ENCODE results near the gene CCDC152. TPM values are rescaled to one million over a fixed set of nuclear protein-coding genes. Genes with fewer than 3 reads are reported as not detected.

CCDC152 gene
- total RNA-seq, 1 experiment from 2014 or later = not detected

GRCh38 chr5:42806004-42806700 is 49.5 kb downstream of the CCDC152 start:
- no peak overlapping the region for H3K4me3 ChIP-seq (ENCODE audit: low read depth, low read length)
- no peaks in the 10 kb centered on the region for H3K9me3 ChIP-seq
- DNase-seq = no peak
- ChIA-PET CTCF (no interaction called here), POLR2A (no interaction called here)
- H3K36me3 Mint-ChIP-seq (ENCODE audit: insufficient read depth, unreplicated experiment) = peaks cover 24% of the 10 kb centered on the region
- H3K27ac Mint-ChIP-seq (ENCODE audit: unreplicated experiment) = no peak overlapping the region
- H3K36me3 ChIP-seq (ENCODE audit: control insufficient read depth, insufficient read depth, low read length) = 0 out of 2 replicates have a peak, but pooled peaks cover 2% of the 10 kb centered on the region
- H3K27me3 ChIP-seq (replicated peaks; ENCODE audit: control insufficient read depth, insufficient read depth, low read length) = no peaks in the 10 kb centered on the region
- no peaks in the 10 kb centered on the region for H3K9me3 Mint-ChIP-seq (ENCODE audit: unreplicated experiment)
- TF ChIP-seq, protein P1, sequence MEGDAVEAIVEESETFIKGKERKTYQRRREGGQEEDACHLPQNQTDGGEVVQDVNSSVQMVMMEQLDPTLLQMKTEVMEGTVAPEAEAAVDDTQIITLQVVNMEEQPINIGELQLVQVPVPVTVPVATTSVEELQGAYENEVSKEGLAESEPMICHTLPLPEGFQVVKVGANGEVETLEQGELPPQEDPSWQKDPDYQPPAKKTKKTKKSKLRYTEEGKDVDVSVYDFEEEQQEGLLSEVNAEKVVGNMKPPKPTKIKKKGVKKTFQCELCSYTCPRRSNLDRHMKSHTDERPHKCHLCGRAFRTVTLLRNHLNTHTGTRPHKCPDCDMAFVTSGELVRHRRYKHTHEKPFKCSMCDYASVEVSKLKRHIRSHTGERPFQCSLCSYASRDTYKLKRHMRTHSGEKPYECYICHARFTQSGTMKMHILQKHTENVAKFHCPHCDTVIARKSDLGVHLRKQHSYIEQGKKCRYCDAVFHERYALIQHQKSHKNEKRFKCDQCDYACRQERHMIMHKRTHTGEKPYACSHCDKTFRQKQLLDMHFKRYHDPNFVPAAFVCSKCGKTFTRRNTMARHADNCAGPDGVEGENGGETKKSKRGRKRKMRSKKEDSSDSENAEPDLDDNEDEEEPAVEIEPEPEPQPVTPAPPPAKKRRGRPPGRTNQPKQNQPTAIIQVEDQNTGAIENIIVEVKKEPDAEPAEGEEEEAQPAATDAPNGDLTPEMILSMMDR (IDR thresholded peaks at IDR 0.05; ENCODE audit: insufficient read depth in 1 of 2, low read depth in 1 of 2, low read length in 1 of 2, severe bottlenecking in 1 of 2, unreplicated experiment in 1 of 2) = no peak
- no peak overlapping the region for H3K4me3 Mint-ChIP-seq (ENCODE audit: unreplicated experiment)
- H3K4me1 ChIP-seq = peaks cover 9% of the 10 kb centered on the region
- intact Hi-C loops (cut with micrococcal nuclease; ENCODE audit: unreplicated experiment) = no loop called here
- H3K27me3 Mint-ChIP-seq (ENCODE audit: insufficient read depth, unreplicated experiment) = no peaks in the 10 kb centered on the region
- peaks cover 14% of the 10 kb centered on the region for H3K4me1 Mint-ChIP-seq (ENCODE audit: low read depth, unreplicated experiment)
- no TSS peak for BruUV-seq (replicated peaks)

DNA sequence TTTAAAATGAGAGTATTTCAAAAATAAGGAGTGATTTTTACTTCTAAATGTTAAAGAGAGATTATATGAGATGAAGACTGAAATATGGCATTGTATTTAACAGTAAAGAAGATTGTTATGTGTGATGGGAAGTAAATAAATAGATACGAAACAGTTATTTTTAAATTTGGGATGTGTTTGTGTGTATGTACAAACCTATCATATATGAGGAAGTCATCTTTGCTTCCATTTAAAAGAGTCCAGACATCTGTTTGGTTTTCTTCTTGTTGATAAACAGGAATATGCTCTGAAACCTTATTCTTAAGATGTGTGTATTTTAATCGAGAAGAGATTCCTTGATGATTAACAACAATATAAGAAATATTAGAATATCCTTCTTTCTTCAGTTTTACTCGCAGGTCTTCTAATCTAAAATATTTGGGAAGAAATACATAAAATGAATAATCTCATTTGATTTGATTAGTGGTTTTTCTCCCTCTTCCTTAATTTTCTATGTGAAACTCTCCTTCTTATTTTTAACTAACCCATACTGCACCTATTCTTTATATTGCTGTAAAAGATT is 50.2 kb downstream of the CCDC152 start:
- ChIA-PET CTCF (no interaction called here), POLR2A (no interaction called here)
- Mint-ChIP-seq H3K27me3 (ENCODE audit: insufficient read depth, unreplicated experiment) (no peaks in the 10 kb centered on the region), H3K4me1 (ENCODE audit: low read depth, unreplicated experiment) (peaks cover 20% of the 10 kb centered on the region), H3K27ac (ENCODE audit: unreplicated experiment) (no peak overlapping the region), H3K4me3 (ENCODE audit: unreplicated experiment) (no peak overlapping the region), H3K9me3 (ENCODE audit: unreplicated experiment) (no peaks in the 10 kb centered on the region), H3K36me3 (ENCODE audit: insufficient read depth, unreplicated experiment) (peaks cover 25% of the 10 kb centered on the region)
- H3K36me3 ChIP-seq (ENCODE audit: control insufficient read depth, insufficient read depth, low read length) = 0 out of 2 replicates have a peak, but pooled peaks cover 2% of the 10 kb centered on the region
- no peaks in the 10 kb centered on the region for H3K27me3 ChIP-seq (replicated peaks; ENCODE audit: control insufficient read depth, insufficient read depth, low read length)
- H3K9me3 ChIP-seq = no peaks in the 10 kb centered on the region
- no peak overlapping the region for H3K4me3 ChIP-seq (ENCODE audit: low read depth, low read length)
- TF ChIP-seq, protein P1 (IDR thresholded peaks at IDR 0.05; ENCODE audit: insufficient read depth in 1 of 2, low read depth in 1 of 2, low read length in 1 of 2, severe bottlenecking in 1 of 2, unreplicated experiment in 1 of 2) = no peak
- DNase-seq = no peak
- BruUV-seq (replicated peaks) = no TSS peak
- intact Hi-C loops (cut with micrococcal nuclease; ENCODE audit: unreplicated experiment) = no loop called here
- H3K4me1 ChIP-seq = peaks cover 13% of the 10 kb centered on the region

GRCh38 chr5:42807722-42808447 is 51.3 kb downstream of the CCDC152 start:
- intact Hi-C loops (cut with micrococcal nuclease; ENCODE audit: unreplicated experiment) = no loop called here
- no peak overlapping the region for H3K27ac Mint-ChIP-seq (ENCODE audit: unreplicated experiment)
- TF ChIP-seq, protein P1 (IDR thresholded peaks at IDR 0.05; ENCODE audit: insufficient read depth in 1 of 2, low read depth in 1 of 2, low read length in 1 of 2, severe bottlenecking in 1 of 2, unreplicated experiment in 1 of 2) = no peak
- Histone ChIP-seq H3K36me3 (ENCODE audit: control insufficient read depth, insufficient read depth, low read length) (0 out of 2 replicates have a peak, but pooled peaks cover 2% of the 10 kb centered on the region), H3K27me3 (replicated peaks; ENCODE audit: control insufficient read depth, insufficient read depth, low read length) (no peaks in the 10 kb centered on the region), H3K9me3 (no peaks in the 10 kb centered on the region; the same call in 1 of the 2 replicates), H3K4me3 (ENCODE audit: low read depth, low read length) (no peak overlapping the region), H3K4me1 (peaks cover 24% of the 10 kb centered on the region)
- peaks cover 28% of the 10 kb centered on the region for H3K36me3 Mint-ChIP-seq (ENCODE audit: insufficient read depth, unreplicated experiment)
- ChIA-PET POLR2A (interaction anchor here (0.6 kb wide), 2 partner anchors 19 to 29 kb away, joined by 4 to 5 read pairs; no protein-coding TSS in a partner anchor), CTCF (interaction anchor here (0.7 kb wide), 1 partner anchor 81 kb away, joined by 3 read pairs; no protein-coding TSS in a partner anchor)
- H3K27me3 Mint-ChIP-seq (ENCODE audit: insufficient read depth, unreplicated experiment) = no peaks in the 10 kb centered on the region
- H3K4me1 Mint-ChIP-seq (ENCODE audit: low read depth, unreplicated experiment) = peaks cover 28% of the 10 kb centered on the region
- no peaks in the 10 kb centered on the region for H3K9me3 Mint-ChIP-seq (ENCODE audit: unreplicated experiment)
- no peak for DNase-seq
- no peak overlapping the region for H3K4me3 Mint-ChIP-seq (ENCODE audit: unreplicated experiment)
- no TSS peak for BruUV-seq (replicated peaks)

Measured in Caco-2 (cell line).